Measurements from ENCODE around the gene SOX18.

Gene SOX18

DNA sequence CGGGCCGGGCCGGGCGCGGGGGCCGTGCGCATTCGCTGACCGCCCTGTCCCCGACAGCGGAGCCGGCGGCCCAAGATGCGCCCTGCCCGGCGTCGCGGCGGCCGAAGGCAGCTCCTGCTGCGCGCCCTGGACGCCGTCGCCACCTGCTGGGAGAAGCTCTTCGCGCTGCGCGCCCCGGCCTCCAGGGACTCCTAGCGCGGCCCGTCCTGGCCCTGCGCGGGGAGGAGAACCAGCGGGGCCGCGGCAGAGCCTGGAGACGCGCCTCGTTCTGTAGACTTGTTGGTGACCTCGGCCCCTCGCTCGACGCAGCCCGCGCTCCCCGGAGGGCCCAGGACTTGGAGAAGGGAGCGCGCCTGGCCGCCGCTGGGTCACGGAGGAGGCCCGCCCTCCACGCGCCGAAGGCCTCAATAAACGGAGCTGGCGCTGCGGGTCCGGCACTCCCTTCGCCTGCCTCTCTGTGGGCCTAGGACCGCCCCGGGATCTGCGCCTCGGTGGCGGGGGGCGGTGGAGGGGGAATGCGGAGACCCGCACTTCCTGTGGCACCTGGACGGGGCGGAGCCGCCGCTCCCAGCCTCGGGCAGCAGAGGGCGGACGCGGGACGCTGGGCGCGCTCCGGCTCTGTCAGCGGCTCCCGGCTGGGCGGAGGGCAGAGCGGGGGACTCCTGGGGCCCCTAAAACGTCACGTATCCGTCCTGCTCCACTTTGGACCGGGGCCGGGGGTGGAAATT is 10.7 kb downstream of the SOX18 start:
- peak; percentile 72 for DNase-seq (ENCODE audit: low spot score)

DNA sequence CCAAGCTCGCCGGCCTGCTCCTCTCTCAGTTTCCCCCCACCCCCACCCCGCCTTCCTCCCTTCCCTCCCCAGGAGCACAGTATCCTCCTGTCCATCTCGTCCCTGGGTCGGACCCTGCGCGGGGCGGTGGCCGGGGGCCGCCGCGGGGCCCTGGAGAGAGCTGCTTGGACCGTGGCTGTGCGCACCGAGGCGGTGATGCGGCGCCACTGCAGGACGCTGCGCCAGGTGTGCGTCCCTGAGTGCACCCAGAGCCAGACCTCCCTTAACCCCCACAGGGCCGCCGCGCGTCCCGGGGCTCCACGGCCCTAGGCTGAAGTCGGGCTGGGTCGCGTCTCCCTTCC is 11.2 kb downstream of the SOX18 start:
- DNase-seq (ENCODE audit: low spot score): no peak

DNA sequence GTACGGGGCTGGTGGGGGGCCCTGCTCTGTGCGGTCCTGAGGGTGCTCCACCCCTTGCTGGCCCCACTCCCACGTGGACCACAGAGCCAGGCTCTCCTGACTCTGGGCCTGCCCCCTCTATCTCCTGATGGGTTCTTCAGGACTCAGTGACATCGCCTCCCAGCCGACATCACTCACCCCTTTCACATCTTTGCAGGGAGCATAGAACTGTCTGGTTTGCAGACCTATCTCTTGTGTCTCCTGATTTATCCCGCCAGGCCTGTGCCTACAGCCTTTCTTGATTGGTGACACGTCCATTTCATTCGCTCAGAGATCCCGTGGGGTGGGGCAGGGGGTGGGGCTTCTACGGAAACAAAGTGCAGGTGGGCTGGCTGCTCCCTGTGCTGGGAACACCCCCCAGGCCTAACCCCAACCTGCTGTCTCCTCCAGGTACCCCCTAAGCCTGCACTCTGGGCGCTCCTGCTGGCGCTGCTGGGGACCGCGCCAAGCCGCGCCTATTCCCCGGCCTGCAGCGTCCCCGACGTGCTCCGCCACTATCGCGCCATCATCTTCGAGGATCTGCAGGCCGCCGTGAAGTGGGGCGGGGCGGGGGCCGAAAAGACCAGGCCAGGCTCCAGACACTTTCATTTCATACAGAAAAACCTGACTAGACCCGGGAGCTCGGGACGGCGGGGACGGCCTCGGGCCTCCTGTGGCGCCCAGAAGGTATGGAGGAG is 11.8 kb downstream of the SOX18 start:
- no peak for DNase-seq (ENCODE audit: low spot score)

DNA sequence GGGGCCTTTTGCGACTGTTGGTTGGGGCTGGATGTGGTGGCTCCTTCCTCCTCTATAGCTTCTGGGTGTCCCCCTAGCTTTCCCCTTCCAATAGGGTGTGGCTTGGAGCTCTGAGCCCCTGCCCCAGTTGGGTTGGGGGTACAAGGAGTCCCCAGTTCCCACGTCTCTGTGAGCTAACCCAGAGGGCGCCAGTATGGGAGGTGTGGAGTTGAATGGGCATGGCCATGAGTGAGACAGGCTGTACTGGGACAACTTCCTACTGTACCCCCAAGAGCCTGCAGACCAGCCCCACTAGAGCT is 12.3 kb downstream of the SOX18 start:
- DNase-seq (ENCODE audit: low spot score): no peak

DNA sequence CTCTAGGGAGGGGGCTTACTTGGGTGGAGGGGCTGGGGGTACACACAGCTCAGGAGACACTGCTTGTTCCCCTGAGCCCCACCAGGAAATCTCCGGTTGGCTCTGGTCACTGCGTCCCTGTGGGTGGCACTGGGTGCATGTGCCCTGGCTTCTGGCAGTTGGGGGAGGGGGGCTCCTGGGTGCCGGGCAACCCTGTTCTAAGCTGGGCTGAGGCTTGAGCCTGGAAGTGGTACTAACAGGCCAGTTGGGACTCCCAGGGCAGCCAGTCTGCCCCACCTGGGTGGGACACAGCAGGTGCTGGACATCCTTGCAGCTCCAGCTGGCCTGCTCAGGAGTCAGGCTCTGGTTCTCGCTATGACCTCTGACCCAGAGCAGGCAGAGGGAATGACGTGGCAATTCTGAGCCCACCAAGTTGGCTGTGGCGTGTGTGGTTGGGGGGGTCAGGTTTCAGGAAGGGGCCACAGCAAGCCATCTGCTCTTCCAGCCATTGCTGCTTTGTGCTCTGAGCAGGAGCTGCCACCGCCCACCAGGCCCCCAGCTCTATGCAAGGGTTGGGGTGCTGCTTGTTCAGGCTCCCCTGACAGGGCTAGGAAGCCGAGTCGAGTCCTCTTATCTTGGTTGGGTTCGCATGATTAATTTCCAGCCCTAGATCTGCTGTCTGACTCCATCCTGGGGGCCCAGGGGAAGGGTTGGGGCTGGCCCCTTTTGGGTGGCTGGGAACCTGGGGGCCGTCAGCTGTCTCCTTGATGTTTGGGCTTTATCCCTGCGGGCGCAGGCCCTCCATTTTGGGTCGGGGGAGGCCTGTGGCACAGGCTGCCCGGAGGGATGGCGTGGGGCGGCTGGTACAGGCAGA is 12.9 kb downstream of the SOX18 start:
- DNase-seq (ENCODE audit: low spot score): no peak

DNA sequence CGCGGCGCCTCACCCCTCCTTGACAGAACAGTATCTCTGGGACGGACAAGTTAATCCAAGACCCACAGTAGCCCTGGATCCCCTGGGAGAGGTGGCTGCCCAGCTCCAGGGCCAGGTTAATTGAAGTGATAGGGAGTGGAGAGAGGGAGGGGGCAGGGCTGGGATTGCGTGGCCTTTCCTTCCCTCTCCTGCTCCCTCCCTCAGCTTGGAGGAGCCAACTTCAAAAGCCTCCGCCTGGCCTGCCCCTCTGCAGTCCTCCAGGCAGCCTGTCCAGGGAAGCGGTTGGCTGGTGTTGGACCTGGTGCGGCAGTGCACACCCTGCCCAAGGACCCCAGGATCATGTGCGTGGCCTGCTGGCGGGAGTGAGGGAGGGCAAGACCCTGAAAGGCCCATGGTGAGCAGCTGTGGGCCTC is 13.5 kb downstream of the SOX18 start, which contains the start of gene C20orf204:
Gene C20orf204, plus strand, starts transcription at position 250 of the 413 bp plus-strand sequence. Its CDS starts 142 bp downstream, at position 392.
- no peak for DNase-seq (ENCODE audit: low spot score)

DNA sequence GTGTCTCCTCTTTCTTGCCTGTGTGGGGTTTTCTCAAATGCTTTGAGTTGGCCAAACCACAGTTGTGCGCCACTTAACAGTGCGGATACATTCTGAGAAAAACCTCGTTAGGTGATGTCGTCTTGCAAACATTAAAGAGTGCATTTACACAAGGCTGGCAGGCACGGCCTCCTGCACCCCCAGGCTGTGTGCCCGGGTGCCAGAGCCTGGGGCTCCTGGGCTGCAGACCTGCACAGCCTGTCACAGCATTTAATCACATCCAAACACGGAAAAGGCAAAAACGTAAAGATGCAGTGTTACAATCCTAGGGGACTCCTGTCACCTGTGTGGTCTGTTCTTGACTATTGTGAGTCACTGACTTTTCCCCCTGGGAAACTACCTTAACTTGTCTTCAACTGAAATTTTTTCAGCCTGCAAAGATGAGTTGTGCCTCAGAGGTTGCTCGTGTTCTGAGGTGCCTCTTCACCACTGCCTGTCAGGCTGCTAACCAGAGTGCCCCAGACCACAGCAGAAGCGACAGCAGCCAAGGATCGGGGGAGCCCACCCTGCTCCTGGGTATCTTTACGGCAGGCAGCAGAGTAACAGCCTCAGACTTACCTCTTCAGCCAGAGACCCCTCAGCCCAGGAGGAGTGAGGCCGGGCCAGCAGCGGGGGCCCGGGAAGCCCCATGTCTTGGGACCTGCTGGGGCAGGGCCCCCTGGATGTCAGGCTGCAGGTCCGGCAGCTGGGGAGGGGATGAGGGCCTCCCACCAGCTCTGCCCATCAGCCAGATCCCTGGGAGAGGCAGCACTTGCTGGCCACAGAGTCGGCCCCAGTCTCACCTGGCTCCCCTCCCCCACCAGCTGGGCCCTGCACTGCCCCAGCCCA is 14.1 kb downstream of the SOX18 start:
- no peak for DNase-seq (ENCODE audit: low spot score)

DNA sequence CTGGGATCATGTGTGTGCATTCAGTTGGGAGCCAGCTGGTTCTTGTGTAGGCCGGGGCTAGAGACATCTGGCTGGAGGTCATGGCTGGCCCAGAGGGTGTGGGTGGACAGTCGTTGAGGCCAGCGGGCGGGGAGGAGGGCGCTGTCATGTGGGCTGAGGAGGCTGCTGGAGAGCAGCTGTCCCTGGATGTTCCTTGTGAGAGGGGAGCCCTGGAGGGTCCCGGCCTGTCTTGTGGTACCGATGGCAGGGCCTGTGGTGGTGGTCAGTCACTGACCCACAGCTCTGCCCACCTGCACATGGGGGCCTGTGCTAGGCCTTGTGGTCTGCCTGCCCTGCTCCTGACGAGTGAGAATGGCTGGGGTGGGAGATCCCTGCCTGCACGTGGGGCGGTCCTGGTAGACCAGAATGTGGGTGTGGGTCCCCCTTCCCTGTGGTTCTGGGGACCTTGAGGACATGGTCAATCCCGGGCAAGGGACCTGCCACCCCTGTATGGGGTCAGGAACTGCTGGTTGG is 15.4 kb downstream of the SOX18 start:
- DNase-seq (ENCODE audit: low spot score): no peak

DNA sequence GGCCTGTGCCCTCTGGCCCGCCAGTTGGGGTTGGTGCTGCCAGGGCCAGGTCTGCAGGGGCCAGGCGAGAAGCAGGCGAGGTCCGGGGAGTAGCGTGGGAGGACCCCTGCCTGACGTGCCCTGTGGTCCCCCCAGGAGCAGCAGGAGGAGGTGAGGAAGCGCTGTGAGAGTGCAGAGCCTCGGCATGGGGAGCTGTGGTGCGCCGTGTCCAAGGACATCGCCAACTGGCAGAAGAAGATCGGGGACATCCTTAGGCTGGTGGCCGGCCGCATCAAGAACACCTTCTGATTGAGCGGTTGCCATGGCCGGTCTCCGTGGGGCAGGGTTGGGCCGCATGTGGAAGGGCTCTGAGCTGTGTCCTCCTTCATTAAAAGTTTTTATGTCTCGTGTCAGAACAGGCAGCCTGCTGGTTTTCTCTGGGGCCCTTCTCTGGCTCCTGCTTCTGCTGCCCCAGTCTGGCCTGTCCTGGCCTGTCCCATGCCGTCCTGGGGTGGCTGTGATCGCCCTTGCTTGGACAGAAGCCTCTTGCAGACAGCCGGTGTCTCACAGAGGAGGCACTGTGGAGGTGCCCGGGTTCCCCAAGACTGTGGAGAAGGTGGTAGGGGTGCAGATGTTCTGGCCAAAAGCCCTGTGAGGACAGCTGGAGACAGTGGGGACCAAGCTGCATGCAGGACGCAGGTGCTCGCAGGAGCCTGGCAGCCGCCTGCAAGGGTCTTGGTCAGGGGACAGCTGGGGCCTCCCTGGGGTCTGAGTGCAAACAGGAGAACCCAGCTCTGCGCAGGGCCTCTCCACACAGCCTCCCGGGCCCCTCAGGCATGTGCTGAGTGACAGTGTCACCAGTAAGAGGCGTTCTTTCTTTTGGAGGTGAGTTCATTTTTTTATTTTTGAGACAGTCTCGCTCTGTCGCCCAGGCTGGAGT is 16.5 kb downstream of the SOX18 start:
- no peak for DNase-seq (ENCODE audit: low spot score)

DNA sequence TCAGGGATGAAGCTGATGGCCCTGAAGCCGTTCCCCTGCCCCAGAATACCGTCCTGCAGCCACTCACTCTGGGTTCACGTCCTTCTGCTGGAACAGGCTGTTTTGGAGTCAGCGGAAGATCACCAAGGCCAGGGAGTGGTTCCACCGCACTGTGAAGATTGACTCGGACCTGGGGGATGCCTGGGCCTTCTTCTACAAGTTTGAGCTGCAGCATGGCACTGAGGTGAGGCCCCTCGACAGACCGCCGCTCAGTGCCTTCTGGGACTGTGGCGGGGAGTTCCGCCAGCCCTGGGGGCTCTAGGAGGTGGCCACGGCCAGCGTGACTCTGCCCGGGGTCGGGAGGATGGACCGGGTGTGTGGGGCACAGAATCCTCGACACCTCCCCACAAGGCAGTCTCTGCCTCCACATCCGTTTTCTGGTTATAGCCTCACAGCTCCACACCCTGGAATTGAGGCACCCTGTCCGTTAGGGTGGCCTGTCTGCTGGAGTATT is 17.6 kb downstream of the SOX18 start:
- no peak for DNase-seq (ENCODE audit: low spot score)

DNA sequence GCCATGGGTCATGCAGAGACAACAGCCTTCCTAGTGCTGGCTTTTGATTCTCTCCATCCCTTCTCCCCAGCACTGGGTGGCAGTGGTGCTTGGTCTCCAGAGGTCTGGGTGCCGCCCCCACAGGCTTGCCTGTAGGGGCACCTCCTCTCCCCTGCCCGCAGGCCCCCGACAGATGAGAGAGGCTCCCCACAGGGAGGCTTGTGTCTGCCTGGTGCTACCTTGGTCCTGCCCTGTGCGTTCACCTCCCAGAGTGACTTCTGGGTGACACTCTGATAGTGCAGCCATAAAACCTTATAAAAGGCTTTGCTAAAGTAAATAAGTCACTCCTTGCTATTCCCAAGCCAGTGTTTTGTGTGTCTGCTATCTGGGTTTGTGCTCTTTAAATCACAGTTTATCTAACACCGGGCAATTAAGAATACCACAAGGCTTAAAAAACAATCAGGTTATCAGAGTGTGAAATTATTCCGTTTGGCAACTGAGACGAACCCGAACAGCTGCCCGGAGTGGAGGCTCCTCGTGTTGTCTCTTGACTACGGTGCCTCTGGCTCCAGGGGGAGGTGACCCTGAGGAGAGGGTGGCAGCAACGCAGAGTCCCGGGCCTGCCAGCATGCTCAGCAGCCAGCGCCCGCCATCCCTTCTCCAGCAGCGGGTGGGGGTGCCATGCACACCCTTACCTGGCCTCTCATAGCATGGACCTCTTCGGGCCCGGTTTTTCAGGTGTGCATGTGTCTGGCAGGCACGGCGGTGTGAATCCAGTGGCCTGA is 18.9 kb downstream of the SOX18 start:
- no peak for DNase-seq (ENCODE audit: low spot score)

DNA sequence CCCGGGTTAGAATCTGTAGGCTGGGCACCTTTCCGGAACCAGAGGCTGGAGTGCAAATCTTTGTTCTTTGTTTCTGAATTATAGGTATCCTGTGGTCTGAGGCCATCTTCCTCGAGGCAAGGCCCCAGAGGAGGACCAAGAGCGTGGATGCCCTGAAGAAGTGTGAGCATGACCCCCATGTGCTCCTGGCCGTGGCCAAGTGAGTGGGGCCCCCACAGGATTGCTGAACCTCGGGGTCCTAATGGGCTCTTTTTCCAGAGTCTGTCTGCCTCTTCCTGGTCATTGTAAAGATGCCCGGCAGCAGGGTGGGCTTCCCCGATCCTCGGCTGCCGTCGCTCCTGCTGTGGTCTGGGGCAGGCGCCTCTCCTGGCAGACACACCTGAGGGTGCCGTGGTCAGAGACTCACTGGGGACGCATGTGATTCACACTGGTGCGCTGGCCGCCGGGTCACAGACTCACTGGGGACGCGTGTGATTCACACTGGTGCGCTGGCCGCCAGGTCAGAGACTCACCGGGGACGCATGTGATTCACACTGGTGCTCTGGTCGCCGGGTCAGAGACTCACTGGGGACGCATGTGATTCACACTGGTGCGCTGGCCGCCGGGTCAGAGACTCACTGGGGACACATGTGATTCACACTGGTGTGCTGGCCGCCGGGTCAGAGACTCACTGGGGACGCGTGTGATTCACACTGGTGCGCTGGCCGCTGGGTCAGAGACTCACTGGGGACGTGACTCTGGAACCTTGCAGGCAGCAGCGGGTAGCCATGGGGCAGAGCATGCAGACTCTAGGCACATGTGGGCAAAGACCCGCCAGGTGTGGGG is 19.9 kb downstream of the SOX18 start:
- no peak for DNase-seq (ENCODE audit: low spot score)

DNA sequence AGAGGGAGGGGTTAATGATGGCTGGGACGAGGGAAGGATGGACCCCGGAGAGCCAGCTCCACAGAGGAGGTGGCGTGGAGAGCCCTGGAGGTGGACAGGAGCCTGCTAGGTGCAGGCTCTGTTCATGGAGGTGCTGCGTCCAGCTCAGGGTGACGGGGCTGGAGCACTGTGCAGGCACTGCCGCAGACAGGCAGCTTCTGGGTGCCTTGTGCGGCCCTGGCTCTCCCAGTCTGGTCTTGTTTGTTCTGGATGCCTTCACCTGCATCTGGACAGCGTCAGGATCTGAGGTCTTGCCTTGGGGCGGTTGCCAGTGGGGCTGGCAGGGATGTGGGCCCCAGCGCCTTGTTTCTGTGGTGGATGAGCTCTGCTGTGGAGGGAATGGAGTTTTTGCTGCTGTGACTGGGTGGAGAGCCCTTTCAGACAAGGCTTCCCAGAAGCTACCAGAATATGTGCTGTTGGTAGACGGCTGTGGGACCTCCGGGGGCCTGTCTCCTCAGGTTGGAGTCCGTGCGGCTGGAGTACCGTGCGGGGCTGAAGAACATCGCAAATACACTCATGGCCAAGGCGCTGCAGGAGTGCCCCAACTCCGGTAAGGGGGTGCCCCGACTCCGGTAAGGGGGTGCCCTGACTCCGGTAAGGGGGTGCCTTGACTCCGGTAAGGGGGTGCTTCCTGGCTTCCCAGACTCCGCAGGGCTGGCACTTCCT is 21.3 kb downstream of the SOX18 start:
- DNase-seq (ENCODE audit: low spot score): no peak

DNA sequence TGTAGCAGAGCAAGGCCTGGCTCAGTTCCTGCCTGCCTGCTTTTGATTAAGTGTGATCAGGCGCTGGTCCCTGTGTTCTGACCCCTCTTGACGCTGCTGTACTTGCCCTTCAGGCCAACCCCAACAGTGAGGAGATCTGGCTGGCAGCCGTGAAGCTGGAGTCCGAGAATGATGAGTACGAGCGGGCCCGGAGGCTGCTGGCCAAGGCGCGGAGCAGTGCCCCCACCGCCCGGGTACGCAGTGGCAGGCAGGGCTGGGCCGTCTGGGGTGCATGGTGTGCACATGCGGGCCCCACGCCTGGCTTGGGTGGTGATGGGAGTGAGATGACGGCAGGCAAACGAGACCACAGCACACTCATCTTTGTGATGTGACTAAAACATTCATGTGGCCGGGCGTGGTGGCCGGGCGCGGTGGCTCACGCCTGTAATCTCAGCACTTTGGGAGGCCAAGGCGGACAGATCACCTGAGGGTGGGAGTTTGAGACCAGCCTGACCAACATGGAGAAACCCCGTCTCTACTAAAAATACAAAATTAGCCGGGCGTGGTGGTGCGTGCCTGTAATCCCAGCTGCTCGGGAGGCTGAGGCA is 23.5 kb downstream of the SOX18 start:
- no peak for DNase-seq (ENCODE audit: low spot score)

DNA sequence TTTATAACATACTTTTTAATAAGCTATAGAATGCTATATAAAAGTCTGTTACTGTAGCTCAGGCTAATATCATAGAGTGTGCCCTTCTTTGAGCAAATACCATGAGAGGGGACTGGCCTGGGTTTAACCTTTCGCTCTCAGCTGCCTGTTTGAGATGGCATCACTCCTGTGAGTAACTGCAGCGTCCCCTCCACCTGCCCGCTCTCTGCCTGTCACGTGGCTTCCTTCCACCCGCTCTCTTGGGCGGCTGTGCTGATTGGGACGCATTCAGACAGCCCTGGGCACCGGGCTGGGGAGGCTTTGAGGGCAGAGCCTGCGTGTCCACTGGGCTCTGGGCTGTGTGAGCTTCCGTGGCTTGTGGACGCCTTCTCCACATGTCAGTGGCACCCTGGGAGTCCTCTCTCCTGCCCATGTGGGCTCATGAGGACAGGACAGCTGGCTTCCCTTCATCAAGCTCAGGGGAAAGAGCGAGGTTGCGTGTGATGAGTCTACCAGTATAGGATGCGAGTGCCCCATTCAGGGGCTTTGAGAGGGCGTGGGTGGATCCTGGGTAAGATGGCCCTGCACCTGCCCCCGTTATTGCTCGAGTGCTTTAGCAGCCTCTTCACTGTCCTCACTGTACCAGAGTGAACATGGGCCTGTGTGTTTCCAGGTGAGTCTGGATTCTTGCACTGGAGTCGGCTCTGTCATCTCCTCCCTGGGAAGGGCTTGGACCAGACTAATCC is 24.2 kb downstream of the SOX18 start:
- DNase-seq (ENCODE audit: low spot score): no peak

DNA sequence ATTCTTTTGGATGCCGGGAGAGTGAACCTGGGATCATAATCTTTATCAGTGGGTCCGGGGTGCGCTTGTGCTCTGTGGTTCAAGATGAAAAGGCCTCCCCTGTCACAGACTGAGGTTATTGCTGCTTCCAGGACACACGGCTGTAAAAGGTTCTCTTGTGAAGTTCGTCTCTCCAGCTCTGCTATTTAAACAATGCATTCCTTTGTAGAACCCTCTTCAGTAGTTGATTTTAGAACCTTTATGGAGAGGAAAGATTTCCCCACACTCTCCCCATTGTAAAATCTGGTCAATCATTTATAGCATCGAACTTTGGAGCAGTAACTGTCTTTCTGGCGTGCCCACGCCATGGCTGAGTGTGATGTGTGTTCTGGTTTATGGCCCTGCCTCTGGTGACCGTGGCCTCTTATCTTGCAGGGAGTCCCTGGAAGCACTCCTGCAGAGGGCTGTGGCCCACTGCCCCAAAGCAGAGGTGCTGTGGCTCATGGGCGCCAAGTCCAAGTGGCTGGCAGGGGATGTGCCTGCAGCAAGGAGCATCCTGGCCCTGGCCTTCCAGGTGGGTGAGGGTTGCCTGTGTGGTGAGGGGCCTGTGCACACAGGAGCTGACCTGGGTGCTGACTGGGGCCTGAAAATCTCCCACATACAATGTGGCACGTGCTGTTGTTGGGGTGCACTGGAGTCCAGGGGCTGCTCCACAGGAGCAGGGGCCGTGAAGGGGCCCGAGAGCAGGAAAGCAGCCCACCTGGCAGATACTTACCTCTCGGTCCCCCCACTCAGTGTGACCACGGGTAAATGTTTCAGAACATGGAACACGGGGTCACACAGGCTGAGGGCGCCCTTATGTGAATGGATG is 25.1 kb downstream of the SOX18 start:
- no peak for DNase-seq (ENCODE audit: low spot score)

Data from LoVo (cell line).